Vagina (tissue), 2 donors: ENCODE data around the gene TRABD2B.

ENCODE experiments used
- POLR2A ChIP-seq, 2 donors: fragments of 450-650 bp; IDR thresholded peaks; one replicate each; pipeline ENCODE4 v1.6.1; 2017; ENCODE audit warnings: antibody characterized with exemption in 2 of 2, mild to moderate bottlenecking in 2 of 2, moderate library complexity in 2 of 2
- TF ChIP-seq, protein P1 (sequence below), 3 experiments: fragments of 450-650 bp in 2 of 3; fragments of 200-600 bp in 1 of 3; sonication (generic) in 1 of 3; IDR thresholded peaks; one replicate each; pipeline ENCODE4 v1.5.1; 2017 to 2019; ENCODE audit warnings: antibody characterized with exemption in 3 of 3, mild to moderate bottlenecking in 2 of 3, moderate library complexity in 2 of 3

GRCh38 chr1:48013270-48013669, 16.1 kb upstream of the TRABD2B start:
- no peak for TF ChIP-seq POLR2A (IDR thresholded peaks at IDR 0.05)
- TF ChIP-seq, protein P1, sequence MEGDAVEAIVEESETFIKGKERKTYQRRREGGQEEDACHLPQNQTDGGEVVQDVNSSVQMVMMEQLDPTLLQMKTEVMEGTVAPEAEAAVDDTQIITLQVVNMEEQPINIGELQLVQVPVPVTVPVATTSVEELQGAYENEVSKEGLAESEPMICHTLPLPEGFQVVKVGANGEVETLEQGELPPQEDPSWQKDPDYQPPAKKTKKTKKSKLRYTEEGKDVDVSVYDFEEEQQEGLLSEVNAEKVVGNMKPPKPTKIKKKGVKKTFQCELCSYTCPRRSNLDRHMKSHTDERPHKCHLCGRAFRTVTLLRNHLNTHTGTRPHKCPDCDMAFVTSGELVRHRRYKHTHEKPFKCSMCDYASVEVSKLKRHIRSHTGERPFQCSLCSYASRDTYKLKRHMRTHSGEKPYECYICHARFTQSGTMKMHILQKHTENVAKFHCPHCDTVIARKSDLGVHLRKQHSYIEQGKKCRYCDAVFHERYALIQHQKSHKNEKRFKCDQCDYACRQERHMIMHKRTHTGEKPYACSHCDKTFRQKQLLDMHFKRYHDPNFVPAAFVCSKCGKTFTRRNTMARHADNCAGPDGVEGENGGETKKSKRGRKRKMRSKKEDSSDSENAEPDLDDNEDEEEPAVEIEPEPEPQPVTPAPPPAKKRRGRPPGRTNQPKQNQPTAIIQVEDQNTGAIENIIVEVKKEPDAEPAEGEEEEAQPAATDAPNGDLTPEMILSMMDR (IDR thresholded peaks at IDR 0.05), result no peak
